IPS-NIHi7 (cell line): ENCODE data around the gene CEP170B.
"Not testable (repeated sequence)": the region's sequence is repeated elsewhere in the genome, so short reads cannot be mapped to it uniquely, and the experiment has no call there.

Experiments used
- DNase-seq: peaks from one replicate; pipeline ENCODE4 v3.0.0; 2012; ENCODE audit warnings: mixed read lengths; ENCODE audit errors: extremely low spot score

Gene CEP170B

GRCh38 chr14:104844306-104845032, 20.6 kb upstream of the CEP170B start:
- peak; percentile 46 for DNase-seq

- DNase-seq, result no peak
These were observed 19.9 kb upstream of the CEP170B start for GRCh38 chr14:104845033-104845666.

GRCh38 chr14:104845834-104846441, 19.1 kb upstream of the CEP170B start:
- DNase-seq, result no peak

GRCh38 chr14:104852280-104852663, 12.8 kb upstream of the CEP170B start:
- no peak for DNase-seq

- no peak for DNase-seq
These were observed 9.5 kb upstream of the CEP170B start for GRCh38 chr14:104855532-104856090.

GRCh38 chr14:104856157-104856868, 8.8 kb upstream of the CEP170B start:
- no peak for DNase-seq

- DNase-seq, result no peak
These were observed 7.9 kb upstream of the CEP170B start for GRCh38 chr14:104856869-104857860.

GRCh38 chr14:104857931-104858330, 7.1 kb upstream of the CEP170B start:
- DNase-seq, result not testable (repeated sequence)

- DNase-seq, result no peak
These were observed 6.1 kb upstream of the CEP170B start for GRCh38 chr14:104858811-104859426.

GRCh38 chr14:104859900-104860299, 5.2 kb upstream of the CEP170B start:
- no peak for DNase-seq

GRCh38 chr14:104860414-104860813, 4.7 kb upstream of the CEP170B start:
- no peak for DNase-seq

- DNase-seq, result peak; percentile 15
These were observed 1.8 kb upstream of the CEP170B start for GRCh38 chr14:104863131-104863862.

- DNase-seq, result no peak
These were observed 1.2 kb upstream of the CEP170B start for GRCh38 chr14:104863923-104864266.

- peak; percentile 76 for DNase-seq
These were observed 594 bp upstream of the CEP170B start for GRCh38 chr14:104864267-104865080.

- DNase-seq, result peak; percentile 74
These were observed 768 bp downstream of the CEP170B start for GRCh38 chr14:104865631-104866441.

- DNase-seq, result no peak
These were observed 1.6 kb downstream of the CEP170B start for GRCh38 chr14:104866451-104867370.
